AG09319 (cell line): Measurements from ENCODE around the gene STIMATE.
A peak's percentile ranks its signal among the peaks of the same experiment; 100 is the strongest.

Experiments
- DNase-seq: peaks from one replicate; pipeline ENCODE4 v3.0.0-alpha.2; 2010; ENCODE audit warnings: low read depth; ENCODE audit errors: extremely low read depth
- TF ChIP-seq, protein P1 (sequence below): IDR thresholded peaks from 2 replicates; pipeline ENCODE4 v1.5.1; 2011; ENCODE audit warnings: low read depth, mild to moderate bottlenecking, inconsistent platforms, low read length, moderate library complexity

Gene STIMATE

DNA sequence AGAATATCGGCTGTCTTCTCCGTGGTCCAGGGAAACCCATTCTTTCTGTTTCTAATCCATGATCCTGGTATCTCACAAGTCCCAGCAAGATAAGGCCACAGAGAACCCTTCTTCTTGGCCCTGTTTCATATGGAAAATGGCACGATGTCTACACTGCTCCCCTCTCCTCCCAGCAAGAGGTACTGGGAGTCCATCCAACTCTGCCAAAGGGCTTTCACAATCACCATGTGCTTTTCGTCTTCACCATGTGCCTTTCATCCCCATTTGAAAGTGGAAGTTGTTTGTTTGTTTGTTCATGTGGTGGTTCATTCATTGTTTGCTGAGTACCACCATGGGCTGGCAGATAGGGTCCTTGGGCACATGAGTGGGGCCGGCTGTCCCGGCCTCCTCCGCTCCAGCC, 97.3 kb downstream of the STIMATE start:
- TF ChIP-seq, protein P1, sequence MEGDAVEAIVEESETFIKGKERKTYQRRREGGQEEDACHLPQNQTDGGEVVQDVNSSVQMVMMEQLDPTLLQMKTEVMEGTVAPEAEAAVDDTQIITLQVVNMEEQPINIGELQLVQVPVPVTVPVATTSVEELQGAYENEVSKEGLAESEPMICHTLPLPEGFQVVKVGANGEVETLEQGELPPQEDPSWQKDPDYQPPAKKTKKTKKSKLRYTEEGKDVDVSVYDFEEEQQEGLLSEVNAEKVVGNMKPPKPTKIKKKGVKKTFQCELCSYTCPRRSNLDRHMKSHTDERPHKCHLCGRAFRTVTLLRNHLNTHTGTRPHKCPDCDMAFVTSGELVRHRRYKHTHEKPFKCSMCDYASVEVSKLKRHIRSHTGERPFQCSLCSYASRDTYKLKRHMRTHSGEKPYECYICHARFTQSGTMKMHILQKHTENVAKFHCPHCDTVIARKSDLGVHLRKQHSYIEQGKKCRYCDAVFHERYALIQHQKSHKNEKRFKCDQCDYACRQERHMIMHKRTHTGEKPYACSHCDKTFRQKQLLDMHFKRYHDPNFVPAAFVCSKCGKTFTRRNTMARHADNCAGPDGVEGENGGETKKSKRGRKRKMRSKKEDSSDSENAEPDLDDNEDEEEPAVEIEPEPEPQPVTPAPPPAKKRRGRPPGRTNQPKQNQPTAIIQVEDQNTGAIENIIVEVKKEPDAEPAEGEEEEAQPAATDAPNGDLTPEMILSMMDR: no peak
- DNase-seq: no peak

- DNase-seq: no peak
- TF ChIP-seq, protein P1: peak; percentile 18
These were observed 98.3 kb downstream of the STIMATE start for GRCh38 chr3:52798978-52799476.

GRCh38 chr3:52798376-52798977, 98.9 kb downstream of the STIMATE start:
- TF ChIP-seq, protein P1: no peak
- DNase-seq: no peak

GRCh38 chr3:52796411-52796810, 100.9 kb downstream of the STIMATE start:
- TF ChIP-seq, protein P1: no peak
- DNase-seq: no peak

DNA sequence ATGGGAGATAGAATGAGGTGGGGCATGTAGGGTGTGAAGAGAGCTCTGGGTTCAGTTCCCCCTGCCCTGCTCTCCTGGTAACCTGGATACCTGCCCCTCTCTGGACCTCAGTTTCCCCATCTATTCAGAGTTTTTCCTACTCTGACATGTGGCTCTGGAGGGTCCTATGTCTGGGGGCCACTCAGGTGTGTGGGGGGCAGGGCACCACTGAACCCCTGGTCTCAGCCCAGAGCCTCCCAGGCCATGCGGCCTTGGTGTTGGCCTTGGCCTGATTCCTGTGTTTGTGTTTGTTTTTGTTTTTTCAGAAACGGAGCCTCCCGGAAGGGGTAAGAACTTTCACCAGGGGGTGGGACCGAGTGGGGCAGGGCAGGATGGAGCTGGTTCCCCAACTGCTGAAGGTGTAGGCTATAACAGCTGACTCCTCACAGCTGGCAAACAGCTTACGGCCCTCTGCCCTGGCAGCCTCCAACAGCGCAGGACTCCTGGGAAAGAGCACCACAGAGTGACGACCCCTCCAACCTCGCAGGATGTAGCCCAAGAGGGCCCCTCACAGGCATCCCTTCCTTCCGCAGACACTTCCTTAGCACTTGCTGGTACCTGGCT, 101.9 kb downstream of the STIMATE start:
- TF ChIP-seq, protein P1: no peak
- DNase-seq: no peak

- TF ChIP-seq, protein P1: no peak
- DNase-seq: no peak
These were observed 102.7 kb downstream of the STIMATE start, which contains the start of gene ITIH3 for GRCh38 chr3:52794612-52795099. Gene ITIH3, plus strand, starts transcription at chr3:52794796. Its CDS starts 8 bp downstream, at chr3:52794804.
